Pancreas (tissue), 10 donors: ENCODE data around the gene TRIM47. TPM values are rescaled to one million over a fixed set of nuclear protein-coding genes. Genes with fewer than 3 reads are reported as not detected.
A peak's percentile ranks its signal among the peaks of the same experiment; 100 is the strongest.

Source experiments
- ATAC-seq, 4 donors: fragments of 200-7000 bp; cut with Tn5 transposase; one replicate each; pipeline versions ENCODE4 v1.8.0 to v1.9.1; 2020; ENCODE audit warnings: mild to moderate bottlenecking in 4 of 4, moderate library complexity in 4 of 4
- DNase-seq, 6 donors: peaks; one replicate each; pipeline ENCODE4 v3.0.0-alpha.2; 2020
- FAIRE-seq: peaks from 2 replicates; lab custom pipeline; 2012; peaks lifted over from hg19 to GRCh38; lab: Jason Lieb, UNC
- H3K27ac ChIP-seq, 4 donors: fragments of 200-600 bp; sonication (generic); 1 replicate in 3 of 4; 2 replicates in 1 of 4; pipeline versions ENCODE4 v1.5.0 to v1.8.0; 2020
- H3K27me3 ChIP-seq, 4 donors: fragments of 200-600 bp; one replicate each; pipeline ENCODE4 v1.8.0; 2021
- H3K36me3 ChIP-seq, 3 donors: fragments of 200-600 bp; sonication (generic) in 1 of 3; one replicate each; pipeline versions ENCODE4 v1.5.0 to v1.8.0; 2020 to 2021
- H3K4me1 ChIP-seq, 3 donors: fragments of 200-600 bp; one replicate each; pipeline ENCODE4 v1.8.0; 2021
- H3K4me3 ChIP-seq, 4 donors: fragments of 200-600 bp; sonication (generic) in 2 of 4; one replicate each; pipeline versions ENCODE4 v1.5.0 to v1.8.0; 2020 to 2021
- H3K9me3 ChIP-seq, 4 donors: fragments of 200-600 bp; one replicate each; pipeline ENCODE4 v1.8.0; 2021
- CTCF ChIP-seq, 4 donors: fragments of 200-600 bp; sonication (generic) in 3 of 4; IDR thresholded peaks; one replicate each; pipeline versions ENCODE4 v1.5.0 to v1.8.0; 2021; ENCODE audit warnings: antibody characterized with exemption in 4 of 4
- WGBS, 2 donors: extraction: QIAGEN DNeasy Blood & Tissue Kit; methylation state at CpG; one replicate each; pipeline ENCODE4 v1.1.7; 2013; 5-methylcytosine and 5-hydroxymethylcytosine counted together
- intact Hi-C, 3 donors: fragments of 100-400 bp; cut with DNase I; formaldehyde crosslinking; loops; one replicate each; pipeline versions ENCODE4 v1.11.1 to v1.14.2; 2022
- polyA plus RNA-seq, 2 donors: library from polyadenylated mRNA; stranded (reverse); fragments of 200-250 nt; gene quantifications; one replicate each; pipeline ENCODE4 v1.2.3, GENCODE V29; 2013
- total RNA-seq, 6 donors: library from RNA; stranded (reverse); fragmentation: NEBNext Ultra II Directional in 4 of 6; extraction: Animal tissue kit (Norgen Biotek cat#: 25700) in 4 of 6; gene quantifications; one replicate each; pipeline versions ENCODE4 v1.2.1 to v1.2.4, GENCODE V29; 2021 to 2023
- donor health status: healthy with polysubstance abuse.
- donor health status: DM: no; HTN: no; CAD: no; lungs with moderate emphysema.
- donor health status: DM: no; HTN: no; CAD: no.
- donor health status: control.
- donor health status: control.
- donor health status: Bipolar disorder and iron deficiency.
- donor health status: DM: yes; HTN: yes; CAD: no.
- donor health status: DM: no; HTN: no; CAD: no.
- donor health status: DM: no; HTN: no; CAD: no.
- donor health status: DM: yes; HTN: yes; CAD: no.

Gene TRIM47
- total and polyA plus RNA-seq, 8 donors, result 4.2 to 58.2 (median 28.9) TPM

- 93 to 94% methylated on average over 11 of the region's 11 CpGs for WGBS, 2 donors
- Histone ChIP-seq H3K27ac (no peak overlapping the region), H3K4me3 (no peak overlapping the region), H3K36me3 (no peaks in the 10 kb centered on the region), H3K9me3 (no peaks in the 10 kb centered on the region), H3K27me3 (no peaks in the 10 kb centered on the region), H3K4me1 (no peaks in the 10 kb centered on the region)
- FAIRE-seq, result no peak
- ATAC-seq, result no peak
- intact Hi-C loops, result no loop called here
- peak in 1 of 6 donors; percentile 38 for DNase-seq
- TF ChIP-seq CTCF (IDR thresholded peaks at IDR 0.05), result no peak
These were observed 46.7 kb upstream of the TRIM47 start for GRCh38 chr17:75925103-75925502.

GRCh38 chr17:75922963-75923874, 44.8 kb upstream of the TRIM47 start:
- intact Hi-C loops, result no loop called here
- Histone ChIP-seq H3K27ac (no peak overlapping the region), H3K4me1 (no peaks in the 10 kb centered on the region), H3K9me3 (no peaks in the 10 kb centered on the region), H3K4me3 (no peak overlapping the region), H3K36me3 (no peaks in the 10 kb centered on the region), H3K27me3 (no peaks in the 10 kb centered on the region)
- FAIRE-seq (no peak), ATAC-seq (no peak), DNase-seq (peak in 1 of 6 donors; percentile 52)
- no peak for TF ChIP-seq CTCF (IDR thresholded peaks at IDR 0.05)
- WGBS, 2 donors, result 86 to 87% methylated on average over 19 of the region's 19 CpGs

GRCh38 chr17:75922173-75922961, 44.0 kb upstream of the TRIM47 start:
- WGBS, 2 donors, result 93 to 95% methylated on average over 18 of the region's 18 CpGs
- intact Hi-C loops, result no loop called here
- no peak for ATAC-seq
- peak in 1 of 6 donors; percentile 36 for DNase-seq
- Histone ChIP-seq H3K27ac (no peak overlapping the region), H3K27me3 (no peaks in the 10 kb centered on the region), H3K4me1 (no peaks in the 10 kb centered on the region), H3K9me3 (no peaks in the 10 kb centered on the region), H3K36me3 (no peaks in the 10 kb centered on the region), H3K4me3 (no peak overlapping the region)
- no peak for FAIRE-seq
- TF ChIP-seq CTCF (IDR thresholded peaks at IDR 0.05), result no peak

GRCh38 chr17:75921596-75921995, 43.2 kb upstream of the TRIM47 start:
- H3K4me1 ChIP-seq, result no peaks in the 10 kb centered on the region
- no peak overlapping the region for H3K27ac ChIP-seq
- WGBS, 2 donors, result 95 to 99% methylated on average over 12 to 15 of the region's 15 CpGs
- ATAC-seq (no peak), FAIRE-seq (no peak), DNase-seq (peak in 1 of 6 donors; percentile 49)
- no peak overlapping the region for H3K4me3 ChIP-seq
- intact Hi-C loops, result no loop called here
- no peaks in the 10 kb centered on the region for H3K27me3 ChIP-seq
- H3K36me3 ChIP-seq, result no peaks in the 10 kb centered on the region
- TF ChIP-seq CTCF (IDR thresholded peaks at IDR 0.05), result no peak
- no peaks in the 10 kb centered on the region for H3K9me3 ChIP-seq
